ENCODE measurements around the gene TNRC6A.

TNRC6A gene

DNA sequence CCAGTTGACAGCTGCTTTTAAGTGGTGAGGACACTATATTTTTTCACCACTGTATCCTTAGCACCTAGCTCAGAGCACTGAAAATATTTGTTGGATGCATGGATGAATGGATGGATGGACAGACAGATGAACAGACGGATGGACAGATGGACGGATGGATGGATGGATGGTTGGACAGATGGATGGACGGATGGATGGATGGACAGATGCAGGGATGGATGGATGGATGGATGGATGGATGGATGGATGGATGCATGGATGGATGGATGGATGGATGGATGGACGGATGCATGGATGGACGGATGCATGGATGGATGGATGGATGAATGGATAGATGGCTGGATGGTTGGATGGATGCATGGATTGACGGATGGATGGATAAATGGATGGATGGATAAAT is 103.9 kb downstream of the TNRC6A start:
- H3K79me2 ChIP-seq (ENCODE audit: insufficient read depth, low read length) = no peaks in the 10 kb centered on the region
- no peak overlapping the region for H3K4me2 ChIP-seq (ENCODE audit: low read depth, low read length, poor library complexity, severe bottlenecking)
- no peak overlapping the region for H3K4me3 ChIP-seq (ENCODE audit: low read length, poor library complexity, severe bottlenecking)
- no peaks in the 10 kb centered on the region for H3F3A ChIP-seq (ENCODE audit: low read depth)
- no peaks in the 10 kb centered on the region for H4K20me1 ChIP-seq (ENCODE audit: insufficient read depth, low read length, poor library complexity, severe bottlenecking)
- H3K9ac ChIP-seq (ENCODE audit: low read depth, low read length, poor library complexity, severe bottlenecking) = no peak overlapping the region
- no peaks in the 10 kb centered on the region for H3K9me2 ChIP-seq (replicated peaks; ENCODE audit: low read depth, low read length)
- no peaks in the 10 kb centered on the region for H3K4me1 ChIP-seq (ENCODE audit: insufficient read depth, low read length, poor library complexity, severe bottlenecking)
- TF ChIP-seq, protein P1, sequence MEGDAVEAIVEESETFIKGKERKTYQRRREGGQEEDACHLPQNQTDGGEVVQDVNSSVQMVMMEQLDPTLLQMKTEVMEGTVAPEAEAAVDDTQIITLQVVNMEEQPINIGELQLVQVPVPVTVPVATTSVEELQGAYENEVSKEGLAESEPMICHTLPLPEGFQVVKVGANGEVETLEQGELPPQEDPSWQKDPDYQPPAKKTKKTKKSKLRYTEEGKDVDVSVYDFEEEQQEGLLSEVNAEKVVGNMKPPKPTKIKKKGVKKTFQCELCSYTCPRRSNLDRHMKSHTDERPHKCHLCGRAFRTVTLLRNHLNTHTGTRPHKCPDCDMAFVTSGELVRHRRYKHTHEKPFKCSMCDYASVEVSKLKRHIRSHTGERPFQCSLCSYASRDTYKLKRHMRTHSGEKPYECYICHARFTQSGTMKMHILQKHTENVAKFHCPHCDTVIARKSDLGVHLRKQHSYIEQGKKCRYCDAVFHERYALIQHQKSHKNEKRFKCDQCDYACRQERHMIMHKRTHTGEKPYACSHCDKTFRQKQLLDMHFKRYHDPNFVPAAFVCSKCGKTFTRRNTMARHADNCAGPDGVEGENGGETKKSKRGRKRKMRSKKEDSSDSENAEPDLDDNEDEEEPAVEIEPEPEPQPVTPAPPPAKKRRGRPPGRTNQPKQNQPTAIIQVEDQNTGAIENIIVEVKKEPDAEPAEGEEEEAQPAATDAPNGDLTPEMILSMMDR (conservative IDR thresholded peaks at IDR 0.05; ENCODE audit: low read length) = no peak
- TF ChIP-seq EZH2phosphoT487 (IDR thresholded peaks at IDR 0.05; ENCODE audit: borderline replicate concordance) = no peak
- H3K36me3 ChIP-seq (ENCODE audit: insufficient read depth, low read length) = no peaks in the 10 kb centered on the region
- no peaks in the 10 kb centered on the region for H3K9me3 ChIP-seq (ENCODE audit: insufficient read depth, low read depth, low read length)
- H2AFZ ChIP-seq (ENCODE audit: low read length) = no peak overlapping the region
- no peaks in the 10 kb centered on the region for H3K27me3 ChIP-seq (ENCODE audit: insufficient read depth, low read length, poor library complexity, severe bottlenecking)

GRCh38 chr16:24834459-24835335 is 105.2 kb downstream of the TNRC6A start:
- TF ChIP-seq, protein P1 (conservative IDR thresholded peaks at IDR 0.05; ENCODE audit: low read length) = peak; percentile 62
- TF ChIP-seq EZH2phosphoT487 (IDR thresholded peaks at IDR 0.05; ENCODE audit: borderline replicate concordance) = no peak
- Histone ChIP-seq H3K79me2 (ENCODE audit: insufficient read depth, low read length) (no peaks in the 10 kb centered on the region), H2AFZ (ENCODE audit: low read length) (no peak overlapping the region), H3K9me3 (ENCODE audit: insufficient read depth, low read depth, low read length) (no peaks in the 10 kb centered on the region), H4K20me1 (ENCODE audit: insufficient read depth, low read length, poor library complexity, severe bottlenecking) (no peaks in the 10 kb centered on the region), H3K4me2 (ENCODE audit: low read depth, low read length, poor library complexity, severe bottlenecking) (no peak overlapping the region), H3K36me3 (ENCODE audit: insufficient read depth, low read length) (no peaks in the 10 kb centered on the region), H3F3A (ENCODE audit: low read depth) (no peaks in the 10 kb centered on the region), H3K9me2 (replicated peaks; ENCODE audit: low read depth, low read length) (no peaks in the 10 kb centered on the region), H3K9ac (ENCODE audit: low read depth, low read length, poor library complexity, severe bottlenecking) (no peak overlapping the region), H3K27me3 (ENCODE audit: insufficient read depth, low read length, poor library complexity, severe bottlenecking) (no peaks in the 10 kb centered on the region), H3K4me1 (ENCODE audit: insufficient read depth, low read length, poor library complexity, severe bottlenecking) (no peaks in the 10 kb centered on the region), H3K4me3 (ENCODE audit: low read length, poor library complexity, severe bottlenecking) (no peak overlapping the region)

- H3K27me3 ChIP-seq (ENCODE audit: insufficient read depth, low read length, poor library complexity, severe bottlenecking) = no peaks in the 10 kb centered on the region
- no peak overlapping the region for H2AFZ ChIP-seq (ENCODE audit: low read length)
- H3K9ac ChIP-seq (ENCODE audit: low read depth, low read length, poor library complexity, severe bottlenecking) = no peak overlapping the region
- no peaks in the 10 kb centered on the region for H3F3A ChIP-seq (ENCODE audit: low read depth)
- H3K9me3 ChIP-seq (ENCODE audit: insufficient read depth, low read depth, low read length) = no peaks in the 10 kb centered on the region
- no peak overlapping the region for H3K4me3 ChIP-seq (ENCODE audit: low read length, poor library complexity, severe bottlenecking)
- no peaks in the 10 kb centered on the region for H3K4me1 ChIP-seq (ENCODE audit: insufficient read depth, low read length, poor library complexity, severe bottlenecking)
- no peaks in the 10 kb centered on the region for H3K36me3 ChIP-seq (ENCODE audit: insufficient read depth, low read length)
- no peaks in the 10 kb centered on the region for H4K20me1 ChIP-seq (ENCODE audit: insufficient read depth, low read length, poor library complexity, severe bottlenecking)
- no peaks in the 10 kb centered on the region for H3K79me2 ChIP-seq (ENCODE audit: insufficient read depth, low read length)
- H3K4me2 ChIP-seq (ENCODE audit: low read depth, low read length, poor library complexity, severe bottlenecking) = no peak overlapping the region
- TF ChIP-seq EZH2phosphoT487 (IDR thresholded peaks at IDR 0.05; ENCODE audit: borderline replicate concordance) = no peak
- TF ChIP-seq, protein P1 (conservative IDR thresholded peaks at IDR 0.05; ENCODE audit: low read length) = no peak
- no peaks in the 10 kb centered on the region for H3K9me2 ChIP-seq (replicated peaks; ENCODE audit: low read depth, low read length)
Measured at GRCh38 chr16:24836836-24837235, 107.4 kb downstream of the TNRC6A start.
